Stimulated activated CD4-positive, alpha-beta T cell treated with anti-CD3 and anti-CD28 coated beads, Interleukin-15, amount 100 ng/mL, for 48 hours (primary cell): ENCODE results near the gene PPRC1.

Experiments
- DNase-seq, 2 donors: peaks; one replicate each; pipeline ENCODE4 v3.0.0-alpha.2; 2020; ENCODE audit warnings: low read depth in 2 of 2

The PPRC1 gene

GRCh38 chr10:102119417-102120141 lies 13.3 kb upstream of the PPRC1 start:
- no peak for DNase-seq

- DNase-seq: no peak
These were observed 12.5 kb upstream of the PPRC1 start, which contains the start of gene LDB1 for GRCh38 chr10:102120142-102120990. Gene LDB1, minus strand, starts transcription at chr10:102120368. Its CDS starts 258 bp downstream, at chr10:102120110.

- no peak for DNase-seq
These were observed 11.7 kb upstream of the PPRC1 start for GRCh38 chr10:102120991-102121738.

GRCh38 chr10:102121739-102122372 lies 11.0 kb upstream of the PPRC1 start:
- no peak for DNase-seq

- DNase-seq: no peak
These were observed 10.4 kb upstream of the PPRC1 start for GRCh38 chr10:102122450-102122849.

GRCh38 chr10:102123223-102123622 lies 9.6 kb upstream of the PPRC1 start:
- DNase-seq: no peak

GRCh38 chr10:102131286-102132170 lies 1.3 kb upstream of the PPRC1 start:
- no peak for DNase-seq

GRCh38 chr10:102132193-102132562 lies 662 bp upstream of the PPRC1 start:
- DNase-seq: no peak

GRCh38 chr10:102133373-102134195 lies 744 bp downstream of the PPRC1 start:
- peak; percentile 49 to 62 for DNase-seq

GRCh38 chr10:102134416-102134815 lies 1.6 kb downstream of the PPRC1 start:
- DNase-seq: no peak

GRCh38 chr10:102135956-102136526 lies 3.2 kb downstream of the PPRC1 start:
- no peak for DNase-seq

GRCh38 chr10:102139281-102140110 lies 6.7 kb downstream of the PPRC1 start:
- DNase-seq: no peak

- no peak for DNase-seq
These were observed 7.4 kb downstream of the PPRC1 start for GRCh38 chr10:102140218-102140617.

GRCh38 chr10:102140913-102141540 lies 8.2 kb downstream of the PPRC1 start:
- no peak for DNase-seq

GRCh38 chr10:102141583-102142107 lies 8.8 kb downstream of the PPRC1 start:
- DNase-seq: no peak

GRCh38 chr10:102146971-102147428 lies 14.2 kb downstream of the PPRC1 start:
- DNase-seq: no peak

- DNase-seq: no peak
These were observed 14.7 kb downstream of the PPRC1 start for GRCh38 chr10:102147561-102147960.

- no peak for DNase-seq
These were observed 15.4 kb downstream of the PPRC1 start for GRCh38 chr10:102148275-102148674.
